NCI-H128 (cell line): Measurements from ENCODE around the gene SLC66A1.
"Not testable (repeated sequence)": the region's sequence is repeated elsewhere in the genome, so short reads cannot be mapped to it uniquely, and the experiment has no call there.

ENCODE experiments used
- DNase-seq: peaks from one replicate; lab custom pipeline; 2025; ENCODE audit not compliant: unreplicated experiment; lab: John Stamatoyannopoulos, UW

SLC66A1 gene, protein sequence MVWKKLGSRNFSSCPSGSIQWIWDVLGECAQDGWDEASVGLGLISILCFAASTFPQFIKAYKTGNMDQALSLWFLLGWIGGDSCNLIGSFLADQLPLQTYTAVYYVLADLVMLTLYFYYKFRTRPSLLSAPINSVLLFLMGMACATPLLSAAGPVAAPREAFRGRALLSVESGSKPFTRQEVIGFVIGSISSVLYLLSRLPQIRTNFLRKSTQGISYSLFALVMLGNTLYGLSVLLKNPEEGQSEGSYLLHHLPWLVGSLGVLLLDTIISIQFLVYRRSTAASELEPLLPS

GRCh38 chr1:19311931-19312781 lies at the start of gene SLC66A1, which contains the start of gene AKR7A2:
SLC66A1 (plus strand) TSS chr1:19312326; CDS start chr1:19317678, 5,352 bp downstream.
AKR7A2 (minus strand) TSS chr1:19312144; CDS start chr1:19312124, 20 bp downstream.
- DNase-seq = peak; percentile 90

- DNase-seq = no peak
Measured at GRCh38 chr1:19262744-19263143, 49.4 kb upstream of the SLC66A1 start.

GRCh38 chr1:19268445-19268844 lies 43.7 kb upstream of the SLC66A1 start:
- no peak for DNase-seq

DNA sequence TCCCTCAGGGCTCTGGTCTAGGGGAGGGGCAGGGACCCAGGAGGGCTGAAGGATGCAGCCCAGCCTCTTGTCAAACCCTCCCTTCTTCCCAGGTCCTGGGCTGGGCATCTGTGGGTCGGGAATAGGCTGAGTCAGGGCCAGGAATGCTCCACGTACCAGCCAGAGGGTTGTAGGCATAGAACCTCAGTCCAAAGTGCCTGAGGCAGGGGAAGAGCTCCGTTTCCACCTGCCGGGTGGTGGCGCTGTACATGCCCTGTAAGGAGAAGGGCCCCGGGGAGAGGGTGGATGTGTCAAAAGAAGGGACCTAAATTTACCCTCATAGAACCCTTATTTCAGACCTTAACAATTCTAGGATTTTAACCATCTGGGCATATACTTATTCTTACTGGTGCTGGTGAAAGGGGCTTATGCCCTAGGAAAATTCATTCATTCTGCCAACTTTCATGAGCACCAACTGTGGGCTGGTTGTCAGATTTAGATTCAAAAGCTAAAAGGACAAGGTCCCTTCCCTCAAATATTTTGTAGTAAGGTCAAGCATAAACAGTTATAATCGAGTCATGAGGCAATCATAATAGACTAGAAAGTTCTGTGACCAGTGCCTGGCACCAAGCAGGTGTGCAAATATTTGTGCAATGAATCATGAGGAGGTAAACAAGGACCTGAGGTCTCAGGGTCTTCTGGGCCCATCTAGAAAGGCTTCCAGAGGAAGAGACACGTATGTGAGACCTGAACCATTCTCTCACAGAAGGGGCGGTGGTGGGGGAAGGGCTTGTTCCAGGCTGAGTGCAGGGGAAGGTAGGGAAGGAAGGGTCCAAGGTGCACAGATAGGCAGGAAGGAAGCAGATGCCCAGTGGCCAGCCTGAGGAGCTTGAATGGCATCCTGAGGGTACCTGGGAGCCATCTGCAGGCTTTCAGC lies 42.4 kb upstream of the SLC66A1 start:
- not testable (repeated sequence) for DNase-seq

- not testable (repeated sequence) for DNase-seq
Measured at GRCh38 chr1:19270343-19270730, 41.8 kb upstream of the SLC66A1 start.

DNA sequence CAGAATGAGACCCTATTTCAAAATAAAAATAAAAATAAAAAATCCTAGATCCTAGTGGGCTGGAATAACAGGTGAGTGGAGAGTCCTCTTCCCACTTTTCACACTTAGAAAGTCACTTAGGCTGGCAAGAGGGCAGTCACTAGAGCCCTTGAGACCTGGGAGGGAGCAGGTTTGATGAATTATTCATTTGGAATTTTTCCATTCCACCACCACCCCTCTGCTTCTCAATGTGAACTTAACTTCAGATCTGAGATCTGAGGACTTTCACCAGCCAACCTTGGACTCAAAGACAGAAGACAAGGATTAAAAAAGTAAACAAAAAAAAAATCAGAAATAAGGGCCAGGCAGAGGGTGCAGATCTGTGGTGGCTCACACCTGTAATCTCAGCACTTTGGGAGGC lies 40.1 kb upstream of the SLC66A1 start:
- DNase-seq = no peak

GRCh38 chr1:19273106-19273843 lies 38.9 kb upstream of the SLC66A1 start:
- DNase-seq = no peak

GRCh38 chr1:19273844-19274531 lies 38.1 kb upstream of the SLC66A1 start:
- DNase-seq = not testable (repeated sequence)

- DNase-seq = no peak
Measured at GRCh38 chr1:19274636-19275035, 37.5 kb upstream of the SLC66A1 start.

GRCh38 chr1:19283891-19284290 lies 28.2 kb upstream of the SLC66A1 start:
- no peak for DNase-seq

DNA sequence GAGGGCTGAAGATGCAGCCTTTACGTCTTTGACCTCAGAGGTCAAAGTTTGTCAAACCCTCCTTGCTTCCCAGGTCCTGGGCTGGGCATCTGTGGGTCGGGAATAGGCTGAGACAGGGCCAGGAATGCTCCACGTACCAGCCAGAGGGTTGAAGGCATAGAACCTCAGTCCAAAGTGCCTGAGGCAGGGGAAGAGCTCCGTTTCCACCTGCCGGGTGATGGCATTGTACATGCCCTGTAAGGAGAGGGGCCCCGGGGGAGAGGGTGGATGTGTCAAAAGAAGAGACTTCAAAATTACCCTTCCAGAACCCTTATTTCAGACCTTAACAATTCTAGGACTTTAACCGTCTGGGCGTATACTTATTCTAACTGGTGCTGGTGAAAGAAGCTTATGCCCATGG lies 27.2 kb upstream of the SLC66A1 start:
- no peak for DNase-seq

GRCh38 chr1:19285366-19285765 lies 26.8 kb upstream of the SLC66A1 start:
- DNase-seq = not testable (repeated sequence)

- not testable (repeated sequence) for DNase-seq
Measured at GRCh38 chr1:19285807-19286206, 26.3 kb upstream of the SLC66A1 start.

GRCh38 chr1:19287436-19288185 lies 24.5 kb upstream of the SLC66A1 start:
- no peak for DNase-seq

- DNase-seq = not testable (repeated sequence)
Measured at GRCh38 chr1:19288324-19289241, 23.5 kb upstream of the SLC66A1 start, which contains the start of gene AKR7A3. AKR7A3 (minus strand) TSS chr1:19288770; CDS start chr1:19288709, 61 bp downstream.

- no peak for DNase-seq
Measured at GRCh38 chr1:19289244-19289643, 22.9 kb upstream of the SLC66A1 start.

GRCh38 chr1:19294638-19295037 lies 17.5 kb upstream of the SLC66A1 start:
- no peak for DNase-seq

DNA sequence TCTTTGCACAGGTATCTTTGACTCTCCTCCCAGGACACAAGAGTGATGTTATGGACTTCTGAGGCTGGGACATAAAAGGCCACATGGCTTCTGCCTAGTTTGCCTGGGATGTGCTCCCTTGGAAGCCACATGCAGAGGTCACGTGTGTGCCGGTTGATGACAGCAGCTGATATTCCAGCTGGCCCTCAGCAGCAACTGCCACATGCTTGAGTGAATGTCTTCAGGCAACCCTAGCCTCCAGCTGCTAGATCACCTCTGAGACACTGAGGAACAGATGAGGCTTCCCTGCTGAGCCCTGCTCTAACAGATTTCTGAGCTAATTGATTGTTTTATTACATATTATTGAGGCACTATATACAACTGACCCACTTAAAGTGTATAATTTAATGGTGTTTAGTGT lies 11.9 kb upstream of the SLC66A1 start:
- DNase-seq = no peak
